ENCODE results near the gene DNAJB6. TPM values are rescaled to one million over a fixed set of nuclear protein-coding genes. Genes with fewer than 3 reads are reported as not detected.

DNAJB6 gene
- total and polyA plus RNA-seq, 2 donors (not counting 3 experiments of a cell fraction or from before 2014, with no cell fraction given): 69.6 to 135 TPM

DNA sequence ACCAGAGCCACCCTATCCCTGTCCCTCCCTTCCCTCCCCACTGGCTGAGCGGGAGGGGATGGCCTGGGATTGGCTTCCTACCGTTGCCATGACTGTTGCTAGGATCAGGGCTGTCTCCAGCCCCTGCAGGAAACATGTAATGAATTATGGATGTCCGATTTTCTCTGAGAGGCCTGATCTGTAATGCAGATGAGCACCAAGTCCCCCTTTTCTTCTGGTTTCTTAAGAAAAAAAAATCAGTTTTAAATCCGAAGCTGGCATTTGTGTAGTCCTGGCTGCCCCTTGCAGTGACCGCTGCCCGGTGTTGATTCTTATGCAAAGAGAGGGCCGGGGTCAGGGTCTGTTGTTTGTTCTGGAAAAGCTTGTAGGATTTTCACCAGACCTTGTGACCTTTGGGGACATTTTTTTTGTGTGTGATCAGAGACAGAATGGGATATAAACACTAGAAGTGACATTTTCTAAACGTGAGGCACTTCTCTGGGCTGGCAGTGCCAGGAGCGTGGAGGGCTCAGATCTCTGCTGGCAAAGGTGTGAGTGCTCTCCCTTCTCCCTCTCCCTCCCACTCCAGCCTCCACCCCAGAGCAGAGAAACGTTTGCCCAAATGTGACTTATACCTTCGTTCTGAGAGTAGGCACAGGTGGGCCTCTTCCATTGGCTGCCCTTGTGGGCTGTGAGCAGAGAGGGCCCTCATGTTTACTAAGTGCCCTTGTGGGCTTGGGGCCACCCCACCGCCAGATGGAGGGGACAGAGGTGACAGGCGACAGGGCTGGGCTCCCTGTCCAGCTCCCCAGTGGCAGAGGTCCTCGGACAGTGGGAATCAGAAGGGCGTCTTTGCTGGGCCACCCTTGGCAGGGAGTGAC, 127.5 kb downstream of the DNAJB6 start:
- no peaks in the 10 kb centered on the region for H3K9me1 ChIP-seq (replicated peaks; ENCODE audit: control insufficient read depth, extremely low read depth, insufficient read depth, low read length)
- no TSS peak for BruUV-seq (replicated peaks)
- no peak overlapping the region for H3K4me3 ChIP-seq (replicated peaks in 1 of 3; ENCODE audit: insufficient read depth in 1 of 3, low read depth in 1 of 3, low read length in 3 of 3)
- no peak for TF ChIP-seq JUN (IDR thresholded peaks at IDR 0.05; ENCODE audit: borderline replicate concordance, insufficient read depth, insufficient read length, low read depth)
- no peak for TF ChIP-seq MYC (IDR thresholded peaks at IDR 0.05; ENCODE audit: low read depth, low read length)
- TF ChIP-seq GATA2 (IDR thresholded peaks at IDR 0.05; ENCODE audit: insufficient read depth, insufficient read length, low read depth, low read length): no peak
- TF ChIP-seq, protein P1, sequence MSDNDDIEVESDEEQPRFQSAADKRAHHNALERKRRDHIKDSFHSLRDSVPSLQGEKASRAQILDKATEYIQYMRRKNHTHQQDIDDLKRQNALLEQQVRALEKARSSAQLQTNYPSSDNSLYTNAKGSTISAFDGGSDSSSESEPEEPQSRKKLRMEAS (IDR thresholded peaks at IDR 0.05; ENCODE audit: insufficient read depth, insufficient read length): no peak
- no peak for TF ChIP-seq POLR2A (IDR thresholded peaks at IDR 0.05; ENCODE audit: low read depth, low read length)
- TF ChIP-seq, protein P2, sequence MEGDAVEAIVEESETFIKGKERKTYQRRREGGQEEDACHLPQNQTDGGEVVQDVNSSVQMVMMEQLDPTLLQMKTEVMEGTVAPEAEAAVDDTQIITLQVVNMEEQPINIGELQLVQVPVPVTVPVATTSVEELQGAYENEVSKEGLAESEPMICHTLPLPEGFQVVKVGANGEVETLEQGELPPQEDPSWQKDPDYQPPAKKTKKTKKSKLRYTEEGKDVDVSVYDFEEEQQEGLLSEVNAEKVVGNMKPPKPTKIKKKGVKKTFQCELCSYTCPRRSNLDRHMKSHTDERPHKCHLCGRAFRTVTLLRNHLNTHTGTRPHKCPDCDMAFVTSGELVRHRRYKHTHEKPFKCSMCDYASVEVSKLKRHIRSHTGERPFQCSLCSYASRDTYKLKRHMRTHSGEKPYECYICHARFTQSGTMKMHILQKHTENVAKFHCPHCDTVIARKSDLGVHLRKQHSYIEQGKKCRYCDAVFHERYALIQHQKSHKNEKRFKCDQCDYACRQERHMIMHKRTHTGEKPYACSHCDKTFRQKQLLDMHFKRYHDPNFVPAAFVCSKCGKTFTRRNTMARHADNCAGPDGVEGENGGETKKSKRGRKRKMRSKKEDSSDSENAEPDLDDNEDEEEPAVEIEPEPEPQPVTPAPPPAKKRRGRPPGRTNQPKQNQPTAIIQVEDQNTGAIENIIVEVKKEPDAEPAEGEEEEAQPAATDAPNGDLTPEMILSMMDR (IDR thresholded peaks at IDR 0.05; ENCODE audit: extremely low read depth in 1 of 2, insufficient read depth in 1 of 2, low read depth in 1 of 2, low read length in 2 of 2): no peak
- TF ChIP-seq POLR2AphosphoS5 (IDR thresholded peaks at IDR 0.05; ENCODE audit: insufficient read depth, low read depth, low read length): no peak
- no peaks in the 10 kb centered on the region for H3K9me3 ChIP-seq (replicated peaks; ENCODE audit: control insufficient read depth, insufficient read depth, low read length)
- CTCF ChIA-PET: no interaction called here
- H3K36me3 ChIP-seq (ENCODE audit: control insufficient read depth in 2 of 2, extremely low read depth in 1 of 2, insufficient read depth in 2 of 2, low read length in 2 of 2): no peaks in the 10 kb centered on the region
- H3K27me3 ChIP-seq (ENCODE audit: control insufficient read depth in 2 of 2, insufficient read depth in 2 of 2, low read length in 2 of 2): no peaks in the 10 kb centered on the region
- dilution Hi-C loops (cut with MboI; ENCODE audit: extremely low pct_ligation_motif_present, low sequenced_read_pairs): no loop called here
- H3K27ac ChIP-seq (ENCODE audit: insufficient read depth, low read depth, low read length): no peak overlapping the region
- intact Hi-C loops (cut with micrococcal nuclease): no loop called here
- no peak for DNase-seq (ENCODE audit: low read depth, low spot score)
- H3K4me1 ChIP-seq (ENCODE audit: control insufficient read depth, extremely low read depth, insufficient read depth, low read length): no peaks in the 10 kb centered on the region
- no peak overlapping the region for H3K9ac ChIP-seq (replicated peaks; ENCODE audit: extremely low read depth, insufficient read depth, low read length)
- POLR2A ChIA-PET: no interaction called here
- no peaks in the 10 kb centered on the region for H4K20me1 ChIP-seq (replicated peaks; ENCODE audit: control insufficient read depth, extremely low read depth, insufficient read depth, low read length)
- H3K4me2 ChIP-seq (ENCODE audit: insufficient read depth, low read length): no peak overlapping the region
- no peaks in the 10 kb centered on the region for H3K79me2 ChIP-seq (ENCODE audit: control insufficient read depth, insufficient read depth, low read length)
- no peak for FAIRE-seq
- no peak overlapping the region for H2AFZ ChIP-seq (ENCODE audit: low read depth, low read length)
